HepG2 (cell line): ENCODE data around the gene CCDC77.

ENCODE experiments used
- EZH2 ChIP-seq: conservative IDR thresholded peaks from 2 replicates; pipeline ENCODE4 v1.6.1; 2012; ENCODE audit warnings: mild to moderate bottlenecking, low read depth, low read length, moderate library complexity
- HNRNPUL1 ChIP-seq: fragments of 200-400 bp; formaldehyde crosslinking; IDR thresholded peaks from 2 replicates; pipeline ENCODE4 v1.6.1; 2017; ENCODE audit warnings: low read depth, mild to moderate bottlenecking, low read length, moderate library complexity
- NR2C2 ChIP-seq: sonication (generic); formaldehyde crosslinking; IDR thresholded peaks from 2 replicates; pipeline ENCODE4 v1.4.0; 2020; ENCODE audit warnings: missing genetic modification reagents, mild to moderate bottlenecking, moderate library complexity, borderline replicate concordance
- SMAD3 ChIP-seq: sonication (generic); formaldehyde crosslinking; IDR thresholded peaks from 2 replicates; pipeline ENCODE4 v1.4.0; 2020; ENCODE audit warnings: missing genetic modification reagents
- ZNF296 ChIP-seq: sonication (generic); formaldehyde crosslinking; conservative IDR thresholded peaks from 2 replicates; pipeline ENCODE4 v1.5.0; 2020; ENCODE audit warnings: mild to moderate bottlenecking, missing genetic modification reagents
- ZNF33B ChIP-seq: sonication (generic); formaldehyde crosslinking; IDR thresholded peaks from 2 replicates; pipeline ENCODE4 v1.5.1; 2020; ENCODE audit warnings: mild to moderate bottlenecking, missing genetic modification reagents
- ZNF7 ChIP-seq: IDR thresholded peaks from 2 replicates; pipeline ENCODE4 v1.6.1; 2016; ENCODE audit warnings: missing biosample characterization, missing genetic modification reagents

GRCh38 chr12:454833-455232 lies 53.4 kb downstream of the CCDC77 start:
- TF ChIP-seq EZH2, result no peak
- no peak for TF ChIP-seq ZNF7
- no peak for TF ChIP-seq HNRNPUL1
- no peak for TF ChIP-seq SMAD3
- TF ChIP-seq NR2C2 (CRISPR knock-in tag), result no peak
- no peak for TF ChIP-seq ZNF296 (CRISPR knock-in tag)
- TF ChIP-seq ZNF33B (CRISPR knock-in tag), result no peak
